ENCODE results near the gene CHRDL1.

DNA sequence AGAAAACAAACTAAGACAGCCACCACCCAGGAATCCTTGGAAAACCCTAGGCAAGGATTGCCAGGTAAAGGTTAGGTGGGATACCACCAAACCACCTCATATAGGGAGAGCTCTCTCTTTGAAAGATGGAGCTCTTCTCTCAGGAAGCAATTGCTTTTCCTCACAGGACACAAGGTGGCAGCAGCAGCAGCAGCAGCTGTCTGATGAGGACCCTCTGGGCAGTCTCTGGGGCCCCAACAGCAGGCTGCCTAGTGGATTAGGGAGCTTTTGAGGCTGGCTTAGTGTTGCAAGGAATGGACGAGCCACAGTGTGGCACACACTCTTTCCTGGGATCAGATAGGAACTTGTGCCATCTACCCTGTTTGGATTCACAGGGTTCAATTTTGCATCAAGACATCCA is 41.4 kb upstream of the CHRDL1 start:
- TF ChIP-seq EZH2phosphoT487 (IDR thresholded peaks at IDR 0.05; ENCODE audit: insufficient read depth, low read depth) (no peak), EZH2 (IDR thresholded peaks at IDR 0.05; ENCODE audit: insufficient read depth, poor library complexity, severe bottlenecking) (no peak)
